Measurements from ENCODE around the gene E2F1.

- no peak for TF ChIP-seq CTCF (conservative IDR thresholded peaks at IDR 0.05; ENCODE audit: low read length)
- TF ChIP-seq EZH2phosphoT487 (IDR thresholded peaks at IDR 0.05; ENCODE audit: borderline replicate concordance, low read depth, low read length), result no peak
Measured at GRCh38 chr20:33646191-33646590, 40.0 kb downstream of the E2F1 start.

Measured in OCI-LY7 (cell line).